HG02571 (cell line): ENCODE results near the gene ARHGAP10.

Source experiments
- ATAC-seq: cut with Tn5 transposase; IDR thresholded peaks from one replicate; pipeline ENCODE4 v1.9.1; 2021; ENCODE audit warnings: mild to moderate bottlenecking, moderate library complexity; ENCODE audit not compliant: unreplicated experiment

Gene ARHGAP10

DNA sequence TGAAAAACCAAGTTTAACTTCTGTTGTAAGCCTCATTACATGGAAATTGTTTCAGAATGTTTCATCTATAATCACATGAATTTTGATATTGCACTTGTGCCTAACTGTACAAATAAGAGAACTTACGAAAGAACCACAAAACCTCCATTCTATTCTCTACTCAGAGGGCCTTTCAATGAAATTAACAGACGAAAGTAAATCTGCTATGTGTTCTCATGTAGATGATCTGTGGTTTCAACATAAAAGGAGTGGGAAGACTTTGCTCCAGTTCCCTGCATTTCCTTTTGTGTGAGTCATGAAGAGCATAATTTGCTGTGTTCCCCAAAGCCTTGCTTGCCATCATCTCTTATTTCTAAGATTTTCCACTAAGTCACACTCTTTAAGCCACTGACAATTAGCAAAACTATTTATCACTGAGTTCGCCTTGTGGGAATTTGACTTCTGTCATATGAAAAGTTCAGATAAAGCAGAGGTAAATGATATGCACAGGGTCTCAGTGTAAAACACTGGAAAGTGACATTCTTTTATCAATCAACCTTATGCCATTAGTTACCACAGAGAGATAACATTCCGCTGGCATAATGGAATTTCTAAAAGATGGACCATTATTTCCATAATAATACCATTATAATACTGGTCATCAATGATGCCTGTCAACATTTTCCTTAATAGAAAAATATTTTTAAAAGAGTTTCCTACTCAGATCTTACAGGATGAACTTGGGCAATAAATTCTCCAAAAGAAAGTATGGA lies 380.5 kb downstream of the ARHGAP10 start:
- ATAC-seq, result no peak

DNA sequence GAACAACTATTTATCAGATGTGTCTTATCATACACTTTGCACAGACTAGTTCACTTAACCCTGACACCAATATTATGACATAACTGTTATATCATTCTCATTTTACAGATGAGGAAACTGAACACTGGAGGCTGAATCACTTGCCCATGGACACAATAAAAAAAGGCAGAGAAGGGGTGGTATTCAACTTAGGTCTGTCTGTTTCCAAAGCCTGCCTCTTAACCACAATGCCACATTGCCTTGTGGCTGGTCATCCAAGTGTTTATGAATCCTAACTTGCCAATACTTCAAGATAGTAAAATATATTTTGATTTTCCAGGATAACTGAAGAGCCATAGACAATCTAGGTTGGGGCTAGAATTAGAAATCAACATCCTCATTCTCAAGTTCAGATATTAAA lies 382.5 kb downstream of the ARHGAP10 start:
- no peak for ATAC-seq

DNA sequence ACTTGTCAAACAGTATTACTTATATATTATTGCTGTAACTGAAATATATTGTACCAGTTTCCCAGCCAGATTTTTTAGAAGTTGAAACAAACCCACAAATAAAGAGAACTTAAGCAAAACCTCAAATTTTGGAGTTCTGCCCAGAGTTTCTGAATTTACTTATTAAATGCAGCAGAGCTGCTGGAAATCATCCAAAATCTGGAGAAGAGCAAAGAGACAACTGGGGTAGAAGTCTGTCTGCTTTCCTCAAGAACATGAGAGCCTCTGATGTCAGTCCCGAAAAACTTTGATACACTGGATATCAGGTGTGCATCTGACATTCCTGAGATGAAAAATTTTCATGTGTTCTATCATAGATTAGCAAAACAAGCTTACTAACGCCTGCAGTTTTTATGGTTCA lies 384.4 kb downstream of the ARHGAP10 start:
- ATAC-seq, result no peak

DNA sequence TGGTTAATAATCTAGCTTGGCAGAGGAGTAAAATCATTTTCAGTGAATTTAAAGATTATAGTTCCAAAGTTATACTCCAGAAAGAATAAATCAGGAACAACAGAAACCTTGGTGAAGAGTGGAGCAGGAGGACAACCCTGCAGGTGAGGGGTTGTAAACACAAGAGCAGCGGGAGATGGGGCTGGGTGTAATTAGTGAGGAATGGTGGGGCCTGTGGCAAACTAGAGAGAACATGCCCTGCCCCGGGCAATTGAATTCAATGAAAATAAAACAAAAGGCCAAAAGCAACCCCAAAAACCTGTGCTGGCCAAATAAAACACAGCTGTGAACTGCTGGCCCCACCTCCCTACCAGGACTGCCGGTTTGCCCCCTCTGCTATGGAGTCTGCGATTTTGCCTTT lies 385.1 kb downstream of the ARHGAP10 start:
- no peak for ATAC-seq

DNA sequence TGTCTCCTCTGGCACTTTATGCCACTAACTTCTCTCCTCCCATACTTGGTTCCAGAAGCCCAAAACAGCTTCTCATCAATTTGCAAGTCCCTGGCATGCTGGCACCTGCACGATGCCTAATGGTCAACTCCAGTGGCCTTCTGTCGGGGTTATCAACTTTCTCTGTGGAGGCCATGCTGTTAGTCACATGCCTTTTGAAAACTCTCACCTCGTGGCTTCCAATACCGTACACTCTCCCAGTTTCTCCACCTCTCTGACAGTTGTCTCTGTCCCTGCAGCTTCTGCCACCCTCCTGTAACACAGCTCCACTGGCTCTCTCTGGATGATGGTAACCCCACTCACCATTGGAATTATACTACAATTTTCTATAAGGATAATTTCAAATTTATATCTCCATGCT lies 386.3 kb downstream of the ARHGAP10 start:
- ATAC-seq, result no peak

DNA sequence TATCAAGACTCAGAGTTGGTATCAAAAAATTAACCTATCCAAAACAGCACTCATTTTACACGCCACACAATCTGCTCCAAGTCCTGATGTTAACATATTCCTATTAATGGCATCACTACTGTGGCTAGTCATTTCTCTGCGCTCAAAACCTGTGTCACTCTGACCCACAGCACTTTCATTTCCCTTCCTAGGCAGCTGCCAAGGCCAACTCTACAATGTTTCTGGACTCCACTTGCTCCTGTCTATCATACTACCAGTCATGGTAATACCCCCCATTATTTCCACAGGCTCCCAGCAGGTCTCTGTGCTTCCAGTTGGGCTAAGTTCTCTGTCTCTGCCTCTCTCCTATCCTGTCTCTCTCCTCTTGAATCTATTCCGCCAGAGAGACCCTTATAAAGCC lies 386.7 kb downstream of the ARHGAP10 start:
- ATAC-seq, result no peak

DNA sequence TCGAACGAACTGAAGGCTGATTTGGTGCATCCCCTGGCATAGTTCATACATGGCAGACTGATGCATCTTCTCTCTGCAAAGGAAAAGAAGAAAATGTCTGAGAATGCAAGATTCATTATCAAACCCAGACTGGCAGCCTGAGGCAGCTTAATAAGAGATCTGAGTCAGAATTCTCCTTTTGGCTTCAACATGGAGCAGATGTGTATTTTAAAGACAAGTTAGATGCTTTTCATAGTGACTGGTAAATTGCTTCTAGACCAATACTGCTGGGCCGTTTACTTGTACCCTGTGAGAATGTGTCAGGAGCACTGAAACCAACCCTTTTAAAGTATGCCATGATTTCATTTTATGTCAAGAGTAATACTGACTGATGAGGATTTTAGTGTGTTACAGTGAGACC lies 388.3 kb downstream of the ARHGAP10 start:
- no peak for ATAC-seq
